Trophoblast cell (in vitro differentiated cells and primary cell): ENCODE results near the gene NOG.

ENCODE experiments used
- DNase-seq, 2 donors: peaks; one replicate each; pipeline ENCODE4 v3.0.0-alpha.2; 2016
- H2AFZ ChIP-seq: 2 replicates; pipeline ENCODE4 v1.6.1; 2013; ENCODE audit warnings: low read length, moderate library complexity, mild to moderate bottlenecking; ENCODE audit not compliant: insufficient read depth, poor library complexity
- H2AK5ac ChIP-seq: 2 replicates; pipeline ENCODE4 v1.6.1; 2013; ENCODE audit warnings: mild to moderate bottlenecking, low read length
- H2BK120ac ChIP-seq: 2 replicates; pipeline ENCODE4 v1.6.1; 2013; ENCODE audit warnings: low read length, mild to moderate bottlenecking, moderate library complexity; ENCODE audit not compliant: insufficient read depth, poor library complexity
- H2BK12ac ChIP-seq: 2 replicates; pipeline ENCODE4 v1.6.1; 2013; ENCODE audit warnings: mild to moderate bottlenecking, low read length, moderate library complexity
- H2BK5ac ChIP-seq: 2 replicates; pipeline ENCODE4 v1.6.1; 2013; ENCODE audit warnings: low read length, low read depth, moderate library complexity, mild to moderate bottlenecking; ENCODE audit not compliant: poor library complexity
- H3K14ac ChIP-seq: 2 replicates; pipeline ENCODE4 v1.6.1; 2013; ENCODE audit warnings: mild to moderate bottlenecking, low read length
- H3K18ac ChIP-seq: 2 replicates; pipeline ENCODE4 v1.6.1; 2013; ENCODE audit warnings: mild to moderate bottlenecking, low read length
- H3K23ac ChIP-seq: 2 replicates; pipeline ENCODE4 v1.6.1; 2013; ENCODE audit warnings: low read length
- H3K27ac ChIP-seq: 2 replicates; pipeline ENCODE4 v1.5.1; 2013; ENCODE audit warnings: low read depth, mild to moderate bottlenecking, inconsistent platforms, low read length, moderate library complexity
- H3K27me3 ChIP-seq: 2 replicates; pipeline ENCODE4 v1.6.1; 2013; ENCODE audit warnings: inconsistent platforms, mild to moderate bottlenecking, low read length, moderate library complexity; ENCODE audit not compliant: insufficient read depth
- H3K36me3 ChIP-seq, 2 experiments: 1 replicate in 1 of 2; 2 replicates in 1 of 2; pipeline ENCODE4 v1.6.1; 2013; ENCODE audit warnings: low read length in 2 of 2, mild to moderate bottlenecking in 2 of 2, moderate library complexity in 1 of 2; ENCODE audit not compliant: insufficient read depth in 2 of 2, control insufficient read depth in 1 of 2
- H3K4ac ChIP-seq: 2 replicates; pipeline ENCODE4 v1.6.1; 2013; ENCODE audit warnings: low read depth, mild to moderate bottlenecking, low read length, moderate library complexity
- H3K4me1 ChIP-seq, 2 experiments: 1 replicate in 1 of 2; 2 replicates in 1 of 2; pipeline ENCODE4 v1.6.1; 2013; ENCODE audit warnings: low read length in 2 of 2, mild to moderate bottlenecking in 2 of 2, moderate library complexity in 1 of 2; ENCODE audit not compliant: insufficient read depth in 2 of 2, control insufficient read depth in 1 of 2
- H3K4me2 ChIP-seq: 2 replicates; pipeline ENCODE4 v1.6.1; 2013; ENCODE audit warnings: inconsistent platforms, mild to moderate bottlenecking, low read length, moderate library complexity
- H3K4me3 ChIP-seq: 2 replicates; pipeline ENCODE4 v1.5.1; 2013; ENCODE audit warnings: mild to moderate bottlenecking, low read depth, low read length, inconsistent platforms
- H3K79me1 ChIP-seq: one replicate; pipeline ENCODE4 v1.6.1; 2013; ENCODE audit warnings: low read length
- H3K79me2 ChIP-seq: 2 replicates; pipeline ENCODE4 v1.6.1; 2013; ENCODE audit warnings: low read length, mild to moderate bottlenecking; ENCODE audit not compliant: control insufficient read depth, insufficient read depth, poor library complexity
- H3K9ac ChIP-seq: 2 replicates; pipeline ENCODE4 v1.6.1; 2013; ENCODE audit warnings: mild to moderate bottlenecking, low read length
- H3K9me3 ChIP-seq: 2 replicates; pipeline ENCODE4 v1.6.1; 2013; ENCODE audit warnings: low read depth, mild to moderate bottlenecking, control low read depth, inconsistent platforms, low read length; ENCODE audit not compliant: insufficient read depth
- H4K12ac ChIP-seq: 2 replicates; pipeline ENCODE4 v1.6.1; 2013; ENCODE audit warnings: low read depth, mild to moderate bottlenecking, low read length, moderate library complexity
- H4K8ac ChIP-seq: 2 replicates; pipeline ENCODE4 v1.6.1; 2013; ENCODE audit warnings: low read depth, mild to moderate bottlenecking, low read length, moderate library complexity
- H4K91ac ChIP-seq: one replicate; pipeline ENCODE4 v1.6.1; 2013; ENCODE audit warnings: low read depth, mild to moderate bottlenecking, low read length, moderate library complexity
- WGBS: extraction: QIAGEN DNeasy Blood & Tissue Kit; methylation state at CpG from one replicate; pipeline ENCODE4 v1.1.7; 2013; ENCODE audit warnings: missing lambda C conversion rate; ENCODE audit not compliant: insufficient read length, insufficient coverage; ENCODE audit errors: extremely low coverage; 5-methylcytosine and 5-hydroxymethylcytosine counted together

The NOG gene

GRCh38 chr17:56639517-56639916 is 46.0 kb downstream of the NOG start:
- no peak overlapping the region for H2BK5ac ChIP-seq
- H3K4me3 ChIP-seq, result no peak overlapping the region
- no peak overlapping the region for H2AK5ac ChIP-seq
- H2BK12ac ChIP-seq, result no peak overlapping the region
- H3K9ac ChIP-seq, result no peak overlapping the region
- H3K23ac ChIP-seq, result no peak overlapping the region
- H2BK120ac ChIP-seq, result no peak overlapping the region
- no peaks in the 10 kb centered on the region for H3K9me3 ChIP-seq
- H3K79me2 ChIP-seq, result no peaks in the 10 kb centered on the region
- H3K14ac ChIP-seq, result no peak overlapping the region
- no peak overlapping the region for H4K8ac ChIP-seq
- no peaks in the 10 kb centered on the region for H3K27me3 ChIP-seq
- no peak for DNase-seq
- H3K4me1 ChIP-seq, result no peaks in the 10 kb centered on the region
- H4K91ac ChIP-seq, result no peak overlapping the region
- H3K36me3 ChIP-seq, result no peaks in the 10 kb centered on the region
- no peaks in the 10 kb centered on the region for H3K79me1 ChIP-seq
- no peak overlapping the region for H2AFZ ChIP-seq
- H3K4me2 ChIP-seq, result no peak overlapping the region
- H3K27ac ChIP-seq, result no peak overlapping the region
- H4K12ac ChIP-seq, result no peak overlapping the region
- no CpG with 5 or more reads among the region's 6 CpGs for WGBS
- H3K18ac ChIP-seq, result no peak overlapping the region
- no peak overlapping the region for H3K4ac ChIP-seq

- Histone ChIP-seq H3K4ac (no peak overlapping the region), H2BK120ac (no peak overlapping the region), H3K18ac (no peak overlapping the region), H3K79me1 (no peaks in the 10 kb centered on the region), H3K27ac (no peak overlapping the region), H3K23ac (no peak overlapping the region), H3K14ac (no peak overlapping the region), H3K9ac (no peak overlapping the region), H2BK12ac (no peak overlapping the region), H3K4me2 (no peak overlapping the region), H2AFZ (no peak overlapping the region), H3K4me3 (no peak overlapping the region), H3K79me2 (no peaks in the 10 kb centered on the region), H4K91ac (no peak overlapping the region), H3K27me3 (no peaks in the 10 kb centered on the region), H2BK5ac (no peak overlapping the region), H3K9me3 (no peaks in the 10 kb centered on the region), H3K36me3 (no peaks in the 10 kb centered on the region), H3K4me1 (no peaks in the 10 kb centered on the region), H4K8ac (no peak overlapping the region), H2AK5ac (no peak overlapping the region), H4K12ac (no peak overlapping the region)
- no peak for DNase-seq
- WGBS, result no CpG with 5 or more reads among the region's 4 CpGs
Measured at GRCh38 chr17:56640116-56640515, 46.6 kb downstream of the NOG start.

- Histone ChIP-seq H3K23ac (no peak overlapping the region), H4K91ac (no peak overlapping the region), H3K4me1 (no peaks in the 10 kb centered on the region), H4K8ac (no peak overlapping the region), H3K14ac (no peak overlapping the region), H2BK5ac (no peak overlapping the region), H3K79me1 (no peaks in the 10 kb centered on the region), H3K27ac (no peak overlapping the region), H3K4me2 (no peak overlapping the region), H3K4ac (no peak overlapping the region), H2AFZ (no peak overlapping the region), H2BK12ac (no peak overlapping the region), H3K9me3 (no peaks in the 10 kb centered on the region), H3K36me3 (no peaks in the 10 kb centered on the region), H4K12ac (no peak overlapping the region), H3K9ac (no peak overlapping the region), H2BK120ac (no peak overlapping the region), H3K4me3 (no peak overlapping the region), H3K27me3 (no peaks in the 10 kb centered on the region), H3K18ac (no peak overlapping the region), H3K79me2 (no peaks in the 10 kb centered on the region), H2AK5ac (no peak overlapping the region)
- no peak for DNase-seq
Measured at GRCh38 chr17:56641373-56641772, 47.9 kb downstream of the NOG start.

- H3K4me2 ChIP-seq, result no peak overlapping the region
- no peak overlapping the region for H2AFZ ChIP-seq
- no peak overlapping the region for H2BK12ac ChIP-seq
- H3K4me3 ChIP-seq, result no peak overlapping the region
- H3K18ac ChIP-seq, result no peak overlapping the region
- H3K36me3 ChIP-seq, result no peaks in the 10 kb centered on the region
- no CpG with 5 or more reads among the region's 2 CpGs for WGBS
- no peaks in the 10 kb centered on the region for H3K79me1 ChIP-seq
- H3K14ac ChIP-seq, result no peak overlapping the region
- H2BK120ac ChIP-seq, result no peak overlapping the region
- no peak for DNase-seq
- no peak overlapping the region for H4K8ac ChIP-seq
- H3K27ac ChIP-seq, result no peak overlapping the region
- H3K79me2 ChIP-seq, result no peaks in the 10 kb centered on the region
- H3K9me3 ChIP-seq, result no peaks in the 10 kb centered on the region
- no peak overlapping the region for H2AK5ac ChIP-seq
- H3K4ac ChIP-seq, result no peak overlapping the region
- no peak overlapping the region for H2BK5ac ChIP-seq
- H4K91ac ChIP-seq, result no peak overlapping the region
- H3K23ac ChIP-seq, result no peak overlapping the region
- no peak overlapping the region for H4K12ac ChIP-seq
- no peak overlapping the region for H3K9ac ChIP-seq
- H3K4me1 ChIP-seq, result no peaks in the 10 kb centered on the region
- no peaks in the 10 kb centered on the region for H3K27me3 ChIP-seq
Measured at GRCh38 chr17:56641894-56642293, 48.4 kb downstream of the NOG start.

- no peak overlapping the region for H3K27ac ChIP-seq
- no peak overlapping the region for H4K8ac ChIP-seq
- H4K91ac ChIP-seq, result no peak overlapping the region
- no CpG with 5 or more reads among the region's 3 CpGs for WGBS
- H2BK5ac ChIP-seq, result no peak overlapping the region
- no peak overlapping the region for H2BK120ac ChIP-seq
- H3K4me1 ChIP-seq, result no peaks in the 10 kb centered on the region
- H3K9ac ChIP-seq, result no peak overlapping the region
- DNase-seq, result no peak
- H3K27me3 ChIP-seq, result no peaks in the 10 kb centered on the region
- no peak overlapping the region for H2BK12ac ChIP-seq
- no peaks in the 10 kb centered on the region for H3K36me3 ChIP-seq
- no peak overlapping the region for H4K12ac ChIP-seq
- no peak overlapping the region for H3K18ac ChIP-seq
- no peak overlapping the region for H3K23ac ChIP-seq
- no peak overlapping the region for H3K4me3 ChIP-seq
- no peaks in the 10 kb centered on the region for H3K79me2 ChIP-seq
- H2AFZ ChIP-seq, result no peak overlapping the region
- H2AK5ac ChIP-seq, result no peak overlapping the region
- H3K4ac ChIP-seq, result no peak overlapping the region
- H3K9me3 ChIP-seq, result no peaks in the 10 kb centered on the region
- H3K4me2 ChIP-seq, result no peak overlapping the region
- no peak overlapping the region for H3K14ac ChIP-seq
- no peaks in the 10 kb centered on the region for H3K79me1 ChIP-seq
Measured at GRCh38 chr17:56642424-56642823, 48.9 kb downstream of the NOG start.
